ENCODE data around the gene USP11.

Gene USP11

DNA sequence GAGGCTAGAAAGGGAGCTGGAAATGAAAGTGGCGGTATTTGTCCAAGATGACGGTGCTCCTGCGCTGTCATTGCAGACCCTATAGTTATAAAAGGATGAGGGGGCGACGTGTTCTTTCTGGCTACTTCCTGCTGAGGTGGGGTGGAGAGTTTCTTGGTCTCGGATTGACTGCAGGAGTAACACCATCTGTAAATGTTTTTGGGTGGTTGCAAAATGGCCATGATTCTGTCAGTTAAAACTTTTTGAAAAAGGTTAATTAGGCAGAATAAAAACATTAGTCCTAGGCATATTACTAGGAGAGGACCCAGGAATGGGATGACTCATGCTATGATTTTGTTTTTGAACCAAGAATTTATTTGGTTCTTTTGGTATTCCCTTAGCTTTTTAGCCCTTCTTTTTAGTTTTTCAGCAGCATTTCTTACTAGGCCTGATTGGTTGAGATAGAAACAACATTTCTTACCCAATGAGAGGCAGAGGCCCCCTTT is 53.1 kb downstream of the USP11 start:
- DNase-seq (ENCODE audit: low read depth) = no peak
- TF ChIP-seq, protein P1, sequence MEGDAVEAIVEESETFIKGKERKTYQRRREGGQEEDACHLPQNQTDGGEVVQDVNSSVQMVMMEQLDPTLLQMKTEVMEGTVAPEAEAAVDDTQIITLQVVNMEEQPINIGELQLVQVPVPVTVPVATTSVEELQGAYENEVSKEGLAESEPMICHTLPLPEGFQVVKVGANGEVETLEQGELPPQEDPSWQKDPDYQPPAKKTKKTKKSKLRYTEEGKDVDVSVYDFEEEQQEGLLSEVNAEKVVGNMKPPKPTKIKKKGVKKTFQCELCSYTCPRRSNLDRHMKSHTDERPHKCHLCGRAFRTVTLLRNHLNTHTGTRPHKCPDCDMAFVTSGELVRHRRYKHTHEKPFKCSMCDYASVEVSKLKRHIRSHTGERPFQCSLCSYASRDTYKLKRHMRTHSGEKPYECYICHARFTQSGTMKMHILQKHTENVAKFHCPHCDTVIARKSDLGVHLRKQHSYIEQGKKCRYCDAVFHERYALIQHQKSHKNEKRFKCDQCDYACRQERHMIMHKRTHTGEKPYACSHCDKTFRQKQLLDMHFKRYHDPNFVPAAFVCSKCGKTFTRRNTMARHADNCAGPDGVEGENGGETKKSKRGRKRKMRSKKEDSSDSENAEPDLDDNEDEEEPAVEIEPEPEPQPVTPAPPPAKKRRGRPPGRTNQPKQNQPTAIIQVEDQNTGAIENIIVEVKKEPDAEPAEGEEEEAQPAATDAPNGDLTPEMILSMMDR (IDR thresholded peaks at IDR 0.05; ENCODE audit: insufficient read depth, low read depth, low read length, missing control alignments) = no peak
- H3K4me3 ChIP-seq (ENCODE audit: low read length) = no peak overlapping the region

DNA sequence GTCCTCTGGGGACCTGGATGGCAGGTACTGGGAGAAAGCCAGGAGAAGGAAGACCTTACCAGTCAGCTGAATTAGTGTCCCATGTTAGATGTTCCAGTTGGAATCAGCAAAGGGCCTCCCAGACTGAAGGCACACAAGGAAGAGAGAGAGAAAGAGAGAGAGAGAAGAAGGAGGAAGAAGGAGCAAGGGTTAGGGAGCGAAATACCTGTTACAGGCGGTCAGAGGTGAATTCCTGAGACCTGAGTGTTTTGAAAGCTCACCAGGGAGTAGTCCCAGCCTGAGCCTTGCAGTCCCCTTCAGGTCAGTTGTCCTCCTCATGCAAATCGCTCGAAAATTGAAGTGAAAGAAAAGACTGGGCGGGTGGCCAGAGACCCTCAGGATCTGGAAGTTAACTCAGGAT is 60.3 kb downstream of the USP11 start:
- peak; percentile 46 for DNase-seq (ENCODE audit: low read depth)
- TF ChIP-seq, protein P1 (IDR thresholded peaks at IDR 0.05; ENCODE audit: insufficient read depth, low read depth, low read length, missing control alignments) = no peak
- H3K4me3 ChIP-seq (ENCODE audit: low read length) = no peak overlapping the region

DNA sequence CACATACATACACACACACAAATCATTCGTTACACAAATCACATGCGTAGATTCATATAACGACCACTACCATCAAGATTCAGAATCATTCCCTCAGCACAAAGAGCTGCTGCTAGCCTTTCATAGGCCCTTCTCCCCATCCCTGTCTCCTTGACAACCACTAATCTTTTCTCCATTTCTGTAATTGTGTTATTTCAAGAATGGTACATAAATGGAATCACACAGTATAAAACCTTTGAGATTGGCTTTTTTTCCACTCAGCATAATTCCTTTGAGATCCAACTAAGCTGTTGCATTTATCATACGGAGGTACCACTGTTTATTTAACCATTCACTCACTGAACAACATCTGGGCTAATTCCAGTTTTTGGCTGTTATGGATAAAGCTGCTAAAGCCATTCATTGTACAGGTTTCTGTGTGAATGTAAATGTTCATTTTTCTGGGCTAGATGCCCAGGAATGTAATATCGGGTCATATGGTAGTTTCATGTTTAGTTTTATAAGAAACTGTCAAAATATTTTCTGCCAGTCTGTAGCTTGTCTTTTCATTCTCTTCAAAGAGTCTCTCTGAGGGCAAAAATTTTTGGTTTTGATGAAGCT is 64.1 kb downstream of the USP11 start:
- H3K4me3 ChIP-seq (ENCODE audit: low read length) = no peak overlapping the region
- TF ChIP-seq, protein P1 (IDR thresholded peaks at IDR 0.05; ENCODE audit: insufficient read depth, low read depth, low read length, missing control alignments) = no peak
- DNase-seq (ENCODE audit: low read depth) = no peak

DNA sequence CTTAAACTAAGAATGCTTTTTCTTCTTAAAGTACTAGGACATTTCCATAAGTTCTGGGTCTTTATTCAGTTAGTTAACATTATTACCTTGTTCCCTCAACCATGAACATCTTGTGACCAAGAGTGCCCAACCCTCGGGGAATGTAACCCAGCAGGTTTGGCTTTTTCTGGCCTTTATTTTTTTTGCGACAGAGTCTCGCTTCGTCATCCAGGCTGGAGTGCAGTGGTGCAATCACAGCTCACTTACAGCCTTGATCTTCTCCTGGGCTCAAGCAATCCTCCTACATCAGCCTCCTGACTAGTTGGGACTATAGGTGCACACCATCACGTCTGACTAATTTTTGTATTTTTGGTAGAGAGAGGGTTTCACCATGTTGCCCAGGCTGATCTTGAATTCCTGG is 65.1 kb downstream of the USP11 start:
- peak; percentile 89 for DNase-seq (ENCODE audit: low read depth)
- TF ChIP-seq, protein P1 (IDR thresholded peaks at IDR 0.05; ENCODE audit: insufficient read depth, low read depth, low read length, missing control alignments) = no peak
- H3K4me3 ChIP-seq (ENCODE audit: low read length) = no peak overlapping the region

Data from epithelial cell of esophagus (primary cell).